ENCODE data around the gene CNTROB. TPM values are rescaled to one million over a fixed set of nuclear protein-coding genes. Genes with fewer than 3 reads are reported as not detected.

CNTROB gene
- total RNA-seq, 4 donors from 2014 or later = 7.1 to 58.5 (median 26.1) TPM

DNA sequence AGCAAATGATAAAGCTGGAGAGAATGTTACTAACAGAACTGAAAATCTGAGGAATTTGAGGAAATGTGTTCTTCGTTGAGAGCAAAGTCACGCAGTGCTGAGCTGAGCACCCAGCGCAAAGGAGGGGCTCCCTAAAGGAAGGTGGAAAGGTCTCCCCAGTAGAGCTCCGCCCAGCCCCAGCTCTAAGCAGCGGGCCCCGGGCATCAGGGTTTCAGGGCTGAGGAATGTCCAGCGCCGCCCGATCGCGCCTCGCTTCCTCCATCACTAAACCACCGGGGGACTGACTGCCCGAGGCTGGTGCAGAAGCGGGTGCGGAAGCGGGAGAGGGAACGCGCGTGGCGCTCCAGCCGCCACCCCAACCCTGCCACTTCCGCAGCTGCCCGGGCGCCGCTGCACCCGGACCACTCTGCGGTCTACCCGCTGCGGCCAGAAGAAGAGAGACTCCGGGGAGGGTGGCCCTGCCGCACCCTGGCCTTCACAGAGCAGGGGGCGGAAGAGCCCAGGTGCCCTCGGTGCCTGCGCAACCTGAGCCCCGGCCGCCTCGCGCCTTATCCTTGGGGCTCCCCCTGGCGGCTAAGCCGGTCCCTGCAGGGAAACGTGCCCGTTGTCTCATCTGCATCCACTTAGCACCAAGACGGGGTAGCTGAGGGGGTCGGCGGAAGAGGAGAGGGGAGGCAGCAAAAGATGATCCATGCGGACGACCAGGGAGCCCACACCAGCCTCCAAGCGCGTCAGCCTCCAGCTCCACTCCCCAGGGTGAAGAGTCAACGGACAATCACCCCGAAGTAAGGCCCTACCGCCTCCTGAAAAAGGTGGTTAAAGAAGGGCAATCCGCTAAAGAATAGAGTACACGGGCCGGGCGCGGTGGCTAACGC lies 58.0 kb downstream of the CNTROB start:
- Histone ChIP-seq H3K4me1 (no peaks in the 10 kb centered on the region), H3K27ac (peak overlapping the region; percentile 48 to 63), H3K9me3 (no peaks in the 10 kb centered on the region), H3K36me3 (no peaks in the 10 kb centered on the region), H3K27me3 (no peaks in the 10 kb centered on the region), H3K4me3 (peak overlapping the region; percentile 41 to 50)
- peak in 1 of 2 donors; percentile 19 for TF ChIP-seq POLR2A (IDR thresholded peaks at IDR 0.05)
- TF ChIP-seq, protein P1, sequence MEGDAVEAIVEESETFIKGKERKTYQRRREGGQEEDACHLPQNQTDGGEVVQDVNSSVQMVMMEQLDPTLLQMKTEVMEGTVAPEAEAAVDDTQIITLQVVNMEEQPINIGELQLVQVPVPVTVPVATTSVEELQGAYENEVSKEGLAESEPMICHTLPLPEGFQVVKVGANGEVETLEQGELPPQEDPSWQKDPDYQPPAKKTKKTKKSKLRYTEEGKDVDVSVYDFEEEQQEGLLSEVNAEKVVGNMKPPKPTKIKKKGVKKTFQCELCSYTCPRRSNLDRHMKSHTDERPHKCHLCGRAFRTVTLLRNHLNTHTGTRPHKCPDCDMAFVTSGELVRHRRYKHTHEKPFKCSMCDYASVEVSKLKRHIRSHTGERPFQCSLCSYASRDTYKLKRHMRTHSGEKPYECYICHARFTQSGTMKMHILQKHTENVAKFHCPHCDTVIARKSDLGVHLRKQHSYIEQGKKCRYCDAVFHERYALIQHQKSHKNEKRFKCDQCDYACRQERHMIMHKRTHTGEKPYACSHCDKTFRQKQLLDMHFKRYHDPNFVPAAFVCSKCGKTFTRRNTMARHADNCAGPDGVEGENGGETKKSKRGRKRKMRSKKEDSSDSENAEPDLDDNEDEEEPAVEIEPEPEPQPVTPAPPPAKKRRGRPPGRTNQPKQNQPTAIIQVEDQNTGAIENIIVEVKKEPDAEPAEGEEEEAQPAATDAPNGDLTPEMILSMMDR (IDR thresholded peaks at IDR 0.05) = peak; percentile 91 to 97 (median 94)
- intact Hi-C loops (cut with DNase I; ENCODE audit: low total_unique reads) = loop anchor here (5.0 to 10.0 kb wide), 2 partner anchors 78 to 125 kb away; no protein-coding TSS in a partner anchor
- DNase-seq = peak; percentile 82 to 87

DNA sequence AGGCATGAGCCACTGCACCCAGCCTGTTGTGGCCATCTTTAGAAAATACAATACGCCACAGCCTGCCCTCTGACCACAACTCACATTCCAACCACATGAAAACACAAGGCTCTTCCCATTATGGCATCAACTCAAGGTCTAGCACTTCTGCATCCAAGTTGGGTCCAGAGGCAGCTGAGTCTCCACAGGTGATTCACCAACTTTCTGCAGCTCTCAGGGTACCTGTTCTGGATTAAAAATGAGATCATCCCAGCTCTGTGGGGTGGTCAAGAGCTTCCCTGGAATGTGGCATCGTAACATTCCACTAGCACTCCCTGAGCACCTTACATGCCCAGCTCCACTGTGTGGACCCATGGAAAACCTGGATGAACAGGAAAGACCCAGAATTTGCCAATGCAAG lies 60.5 kb downstream of the CNTROB start:
- DNase-seq = no peak
- no peaks in the 10 kb centered on the region for H3K4me1 ChIP-seq
- TF ChIP-seq, protein P1 (IDR thresholded peaks at IDR 0.05) = no peak
- TF ChIP-seq POLR2A (IDR thresholded peaks at IDR 0.05) = no peak
- no peaks in the 10 kb centered on the region for H3K27me3 ChIP-seq
- intact Hi-C loops (cut with DNase I; ENCODE audit: low total_unique reads) = loop anchor here (5.0 kb wide), 1 partner anchor 80 kb away; no protein-coding TSS in a partner anchor
- no peaks in the 10 kb centered on the region for H3K36me3 ChIP-seq
- H3K9me3 ChIP-seq = no peaks in the 10 kb centered on the region
- H3K27ac ChIP-seq = no peak overlapping the region
- H3K4me3 ChIP-seq = no peak overlapping the region

DNA sequence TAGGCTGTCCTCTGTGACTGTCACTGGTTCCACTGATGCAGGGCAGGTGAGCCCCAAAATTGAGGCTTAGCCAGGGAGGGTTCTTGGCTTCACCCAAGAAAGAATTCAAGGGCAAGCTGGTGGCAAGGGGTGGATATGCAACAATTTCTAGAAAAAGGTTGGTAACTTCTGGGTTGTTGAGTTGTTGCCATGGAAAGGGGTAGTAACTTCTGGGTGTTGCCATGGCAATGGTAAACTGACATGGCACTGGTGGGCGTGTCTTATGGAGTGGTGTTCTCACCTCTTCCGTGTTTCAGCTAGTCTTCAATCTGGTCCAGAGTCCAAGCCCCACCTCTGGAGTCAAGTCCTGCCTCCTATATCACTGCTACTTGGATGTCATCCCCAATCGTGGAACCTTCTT lies 60.9 kb downstream of the CNTROB start:
- intact Hi-C loops (cut with DNase I; ENCODE audit: low total_unique reads) = loop anchor here (5.0 kb wide), 1 partner anchor 81 kb away; no protein-coding TSS in a partner anchor

DNA sequence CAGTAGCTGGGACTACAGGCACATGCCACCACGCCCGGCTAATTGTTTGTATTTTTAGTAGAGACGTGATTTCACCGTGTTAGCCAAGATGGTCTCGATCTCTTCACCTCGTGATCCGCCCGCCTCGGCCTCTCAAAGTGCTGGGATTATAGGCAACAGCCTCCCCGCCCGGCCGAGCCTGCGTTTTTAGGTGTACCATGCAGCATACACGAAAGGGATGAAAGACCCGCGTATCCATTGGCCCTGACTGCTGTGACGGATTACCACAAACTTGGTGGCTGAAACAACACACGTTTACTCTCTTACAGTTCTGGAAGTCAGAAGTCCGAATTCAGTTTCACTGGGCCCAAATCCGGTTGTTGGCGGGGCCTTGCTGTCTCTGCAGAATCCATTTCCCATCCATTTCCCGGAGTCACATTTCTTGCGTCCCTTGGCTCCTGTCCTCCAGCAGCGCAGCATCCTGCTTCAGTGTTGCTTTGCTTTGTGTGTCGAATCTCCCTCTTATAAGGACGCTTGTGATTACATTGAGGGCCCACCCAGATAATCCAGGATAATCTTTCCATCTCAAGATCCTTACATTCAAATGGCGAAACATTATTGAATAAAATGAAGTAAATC lies 62.1 kb downstream of the CNTROB start:
- Histone ChIP-seq H3K4me3 (no peak overlapping the region), H3K4me1 (no peaks in the 10 kb centered on the region), H3K9me3 (no peaks in the 10 kb centered on the region), H3K27ac (no peak overlapping the region), H3K27me3 (no peaks in the 10 kb centered on the region), H3K36me3 (no peaks in the 10 kb centered on the region)
- DNase-seq = no peak
- no peak for TF ChIP-seq POLR2A (IDR thresholded peaks at IDR 0.05)
- TF ChIP-seq, protein P1 (IDR thresholded peaks at IDR 0.05) = no peak
- intact Hi-C loops (cut with DNase I; ENCODE audit: low total_unique reads) = loop anchor here (5.0 kb wide), 1 partner anchor 82 kb away; no protein-coding TSS in a partner anchor

More for the DNA sequence above, 60.9 kb downstream of the CNTROB start:
- Histone ChIP-seq H3K27ac (no peak overlapping the region), H3K4me3 (no peak overlapping the region), H3K27me3 (no peaks in the 10 kb centered on the region), H3K9me3 (no peaks in the 10 kb centered on the region), H3K4me1 (no peaks in the 10 kb centered on the region), H3K36me3 (no peaks in the 10 kb centered on the region)
- TF ChIP-seq, protein P1 (IDR thresholded peaks at IDR 0.05) = no peak
- no peak for TF ChIP-seq POLR2A (IDR thresholded peaks at IDR 0.05)
- no peak for DNase-seq

DNA sequence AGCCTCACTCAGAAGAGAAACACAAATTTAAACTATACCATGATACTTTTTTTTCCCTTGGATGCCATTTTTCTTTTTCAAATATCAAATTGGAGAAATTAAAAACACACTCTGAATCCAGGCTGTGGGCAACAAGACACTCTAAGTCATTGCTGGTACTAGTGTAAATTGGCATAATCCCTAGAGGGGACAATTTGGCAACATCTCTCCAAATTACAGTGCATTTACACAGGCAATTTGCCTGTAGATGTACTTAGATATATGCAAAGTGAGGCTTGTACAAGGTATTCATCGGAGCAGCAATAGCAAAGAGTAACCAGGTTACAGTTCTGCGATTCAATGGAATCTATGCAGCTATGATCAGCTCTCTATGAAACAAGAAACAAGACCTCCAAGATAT lies 63.7 kb downstream of the CNTROB start:
- no peaks in the 10 kb centered on the region for H3K4me1 ChIP-seq
- no peaks in the 10 kb centered on the region for H3K36me3 ChIP-seq
- H3K27ac ChIP-seq = no peak overlapping the region
- H3K27me3 ChIP-seq = peaks cover 0 to 7% of the 10 kb centered on the region in 2 donors
- intact Hi-C loops (cut with DNase I; ENCODE audit: low total_unique reads) = no loop called here
- H3K9me3 ChIP-seq = no peaks in the 10 kb centered on the region
- TF ChIP-seq, protein P1 (IDR thresholded peaks at IDR 0.05) = no peak
- no peak for TF ChIP-seq POLR2A (IDR thresholded peaks at IDR 0.05)
- DNase-seq = no peak
- no peak overlapping the region for H3K4me3 ChIP-seq
